ENCODE results near the gene NOL4L.

GRCh38 chr20:32447136-32448027, 137.8 kb downstream of the NOL4L start:
- TF ChIP-seq, protein P1, sequence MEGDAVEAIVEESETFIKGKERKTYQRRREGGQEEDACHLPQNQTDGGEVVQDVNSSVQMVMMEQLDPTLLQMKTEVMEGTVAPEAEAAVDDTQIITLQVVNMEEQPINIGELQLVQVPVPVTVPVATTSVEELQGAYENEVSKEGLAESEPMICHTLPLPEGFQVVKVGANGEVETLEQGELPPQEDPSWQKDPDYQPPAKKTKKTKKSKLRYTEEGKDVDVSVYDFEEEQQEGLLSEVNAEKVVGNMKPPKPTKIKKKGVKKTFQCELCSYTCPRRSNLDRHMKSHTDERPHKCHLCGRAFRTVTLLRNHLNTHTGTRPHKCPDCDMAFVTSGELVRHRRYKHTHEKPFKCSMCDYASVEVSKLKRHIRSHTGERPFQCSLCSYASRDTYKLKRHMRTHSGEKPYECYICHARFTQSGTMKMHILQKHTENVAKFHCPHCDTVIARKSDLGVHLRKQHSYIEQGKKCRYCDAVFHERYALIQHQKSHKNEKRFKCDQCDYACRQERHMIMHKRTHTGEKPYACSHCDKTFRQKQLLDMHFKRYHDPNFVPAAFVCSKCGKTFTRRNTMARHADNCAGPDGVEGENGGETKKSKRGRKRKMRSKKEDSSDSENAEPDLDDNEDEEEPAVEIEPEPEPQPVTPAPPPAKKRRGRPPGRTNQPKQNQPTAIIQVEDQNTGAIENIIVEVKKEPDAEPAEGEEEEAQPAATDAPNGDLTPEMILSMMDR (IDR thresholded peaks at IDR 0.05; ENCODE audit: low read length), result no peak
- TF ChIP-seq EZH2 (IDR thresholded peaks at IDR 0.05; ENCODE audit: borderline replicate concordance, low read length), result no peak
